A549 (cell line): ENCODE measurements around the gene SMAD6.

Experiments
- CTCF ChIP-seq: fragments of >200 bp; sonication (Bioruptor Twin); formaldehyde crosslinking; IDR thresholded peaks from 3 replicates; pipeline ENCODE4 v1.5.1; 2016
- EHMT2 ChIP-seq: fragments of 200-600 bp; sonication (generic); IDR thresholded peaks from 2 replicates; pipeline ENCODE4 v1.6.1; 2016; ENCODE audit warnings: antibody characterized with exemption, low read depth, mild to moderate bottlenecking, moderate library complexity
- EP300 ChIP-seq, 2 experiments: fragments of >200 bp; sonication (Bioruptor Twin); formaldehyde crosslinking; IDR thresholded peaks; 2 replicates in 1 of 2; 3 replicates in 1 of 2; pipeline ENCODE4 v1.6.1; 2016 to 2017
- ESRRA ChIP-seq: fragments of 150-350 bp; IDR thresholded peaks from 2 replicates; pipeline ENCODE4 v1.6.1; 2014; ENCODE audit warnings: mild to moderate bottlenecking, low read length, borderline replicate concordance
- HMGXB4 ChIP-seq: fragments of 250-450 bp; sonication (Bioruptor Pico); IDR thresholded peaks from 2 replicates; pipeline ENCODE4 v1.5.0; 2021; ENCODE audit warnings: mild to moderate bottlenecking, moderate library complexity, borderline replicate concordance
- MAX ChIP-seq: IDR thresholded peaks from 2 replicates; pipeline ENCODE4 v1.6.1; 2012
- PHF8 ChIP-seq: fragments of 200-600 bp; sonication (generic); IDR thresholded peaks from 2 replicates; pipeline ENCODE4 v1.6.1; 2016; ENCODE audit warnings: low read depth, mild to moderate bottlenecking, antibody characterized with exemption, moderate library complexity, borderline replicate concordance
- POLR2A ChIP-seq: IDR thresholded peaks from 2 replicates; pipeline ENCODE4 v1.6.1; 2012; ENCODE audit warnings: mild to moderate bottlenecking, low read length
- REST ChIP-seq: fragments of 200-600 bp; sonication (generic); IDR thresholded peaks from 2 replicates; pipeline ENCODE4 v1.6.1; 2016; ENCODE audit warnings: antibody characterized with exemption, mild to moderate bottlenecking, moderate library complexity

GRCh38 chr15:66724732-66725463, 22.9 kb downstream of the SMAD6 start:
- no peak for TF ChIP-seq POLR2A
- TF ChIP-seq CTCF, result no peak
- no peak for TF ChIP-seq EP300 (IDR thresholded peaks at IDR 0.05)
- no peak for TF ChIP-seq EHMT2
- no peak for TF ChIP-seq REST
- no peak for TF ChIP-seq ESRRA
- TF ChIP-seq PHF8, result no peak
- TF ChIP-seq HMGXB4 (CRISPR knock-in tag), result no peak
- TF ChIP-seq MAX, result no peak
